HFFc6 (cell line): ENCODE results near the gene UBTD1. TPM values are rescaled to one million over a fixed set of nuclear protein-coding genes. Genes with fewer than 3 reads are reported as not detected.

Source experiments
- DNase-seq: peaks from one replicate; pipeline ENCODE4 v3.0.0-alpha.2; 2018
- H3K27ac Mint-ChIP-seq: 2 replicates; pipeline ENCODE4 v1.8.0; 2020; ENCODE audit warnings: mild to moderate bottlenecking, mixed read lengths
- H3K27me3 Mint-ChIP-seq: 2 replicates; pipeline ENCODE4 v1.8.0; 2021; ENCODE audit warnings: mild to moderate bottlenecking, moderate library complexity, mixed read lengths; ENCODE audit not compliant: insufficient read depth
- H3K36me3 Mint-ChIP-seq: 2 replicates; pipeline ENCODE4 v1.8.0; 2021; ENCODE audit warnings: low read depth, mixed read lengths
- H3K4me1 Mint-ChIP-seq: 2 replicates; pipeline ENCODE4 v1.8.0; 2020; ENCODE audit warnings: low read depth, mixed read lengths
- H3K4me3 Mint-ChIP-seq: 2 replicates; pipeline ENCODE4 v1.8.0; 2020; ENCODE audit warnings: mild to moderate bottlenecking, moderate library complexity, mixed read lengths
- H3K9me3 Mint-ChIP-seq: 2 replicates; pipeline ENCODE4 v1.8.0; 2020; ENCODE audit warnings: mild to moderate bottlenecking, mixed read lengths
- CTCF ChIP-seq: fragments of 200-600 bp; sonication (generic); IDR thresholded peaks from 2 replicates; pipeline ENCODE4 v1.5.0; 2021; ENCODE audit warnings: antibody characterized with exemption, mild to moderate bottlenecking
- total RNA-seq, 6 experiments: library from RNA; stranded (reverse); fragmentation: NEBNext Ultra II Directional; extraction: Animal tissue kit (Norgen Biotek cat#: 25700); gene quantifications; 2 replicates in 1 of 6; 3 replicates in 5 of 6; pipeline ENCODE4 v1.2.3, GENCODE V29; 2021

Gene UBTD1
- total RNA-seq, 6 experiments from 2014 or later: 31.3 to 42.1 (median 34.8) TPM

GRCh38 chr10:97502916-97503315, 4.2 kb downstream of the UBTD1 start:
- Mint-ChIP-seq H3K9me3 (no peaks in the 10 kb centered on the region), H3K27ac (no peak overlapping the region), H3K4me3 (no peak overlapping the region), H3K36me3 (no peaks in the 10 kb centered on the region; the same call in 1 of the 2 replicates), H3K4me1 (peaks cover 27% of the 10 kb centered on the region), H3K27me3 (no peaks in the 10 kb centered on the region; the same call in 1 of the 2 replicates)
- no peak for DNase-seq
- TF ChIP-seq CTCF: no peak

GRCh38 chr10:97503406-97503805, 4.7 kb downstream of the UBTD1 start:
- Mint-ChIP-seq H3K4me3 (no peak overlapping the region), H3K27ac (no peak overlapping the region), H3K9me3 (no peaks in the 10 kb centered on the region), H3K4me1 (peaks cover 31% of the 10 kb centered on the region), H3K27me3 (no peaks in the 10 kb centered on the region; the same call in 1 of the 2 replicates), H3K36me3 (no peaks in the 10 kb centered on the region; the same call in 1 of the 2 replicates)
- TF ChIP-seq CTCF: no peak
- no peak for DNase-seq

GRCh38 chr10:97505152-97505551, 6.4 kb downstream of the UBTD1 start:
- Mint-ChIP-seq H3K4me1 (peaks cover 33% of the 10 kb centered on the region), H3K27ac (no peak overlapping the region), H3K27me3 (no peaks in the 10 kb centered on the region; the same call in 1 of the 2 replicates), H3K36me3 (no peaks in the 10 kb centered on the region; the same call in 1 of the 2 replicates), H3K9me3 (no peaks in the 10 kb centered on the region), H3K4me3 (no peak overlapping the region)
- no peak for DNase-seq
- TF ChIP-seq CTCF: no peak

- no peak overlapping the region for H3K27ac Mint-ChIP-seq
- H3K4me3 Mint-ChIP-seq: no peak overlapping the region
- TF ChIP-seq CTCF: no peak
- H3K9me3 Mint-ChIP-seq: no peaks in the 10 kb centered on the region
- no peaks in the 10 kb centered on the region; the same call in 1 of the 2 replicates for H3K36me3 Mint-ChIP-seq
- H3K27me3 Mint-ChIP-seq: no peaks in the 10 kb centered on the region; the same call in 1 of the 2 replicates
- DNase-seq: no peak
- H3K4me1 Mint-ChIP-seq: peaks cover 21% of the 10 kb centered on the region
Measured at GRCh38 chr10:97506199-97506991, 7.7 kb downstream of the UBTD1 start.

- TF ChIP-seq CTCF: no peak
- Mint-ChIP-seq H3K27me3 (no peaks in the 10 kb centered on the region), H3K27ac (peak overlapping the region; percentile 24; the same call in 1 of the 2 replicates), H3K36me3 (no peaks in the 10 kb centered on the region), H3K9me3 (no peaks in the 10 kb centered on the region), H3K4me1 (peaks cover 24% of the 10 kb centered on the region), H3K4me3 (no peak overlapping the region)
- DNase-seq: peak; percentile 36
Measured at GRCh38 chr10:97508342-97508741, 9.6 kb downstream of the UBTD1 start.
